Parietal lobe (tissue), 1 donor: ENCODE measurements around the gene ATP9B. TPM values are rescaled to one million over a fixed set of nuclear protein-coding genes. Genes with fewer than 3 reads are reported as not detected.

Source experiments
- total RNA-seq: library from RNA; depleted of rRNA; stranded (reverse); fragments of >200 nt; gene quantifications from one replicate; pipeline ENCODE4 v1.2.3, GENCODE V29; 2014

The ATP9B gene
- total RNA-seq = 91.1 TPM

GRCh38 chr18:79068937-79069716 is at the start of gene ATP9B:
Gene ATP9B, plus strand, starts transcription at chr18:79069394. Its CDS starts 17 bp downstream, at chr18:79069411.

GRCh38 chr18:79395761-79396404 is 326.7 kb downstream of the ATP9B start, which contains the start of gene NFATC1:
Gene NFATC1, plus strand, starts transcription at chr18:79395930. Its CDS starts 295 bp downstream, at chr18:79396225.

Other genes starting within 250 kb of the ATP9B start
- 17.2 TPM for gene SALL3, start 89.6 kb upstream of the ATP9B start, total RNA-seq